ENCODE data around the gene WNT5A.

DNA sequence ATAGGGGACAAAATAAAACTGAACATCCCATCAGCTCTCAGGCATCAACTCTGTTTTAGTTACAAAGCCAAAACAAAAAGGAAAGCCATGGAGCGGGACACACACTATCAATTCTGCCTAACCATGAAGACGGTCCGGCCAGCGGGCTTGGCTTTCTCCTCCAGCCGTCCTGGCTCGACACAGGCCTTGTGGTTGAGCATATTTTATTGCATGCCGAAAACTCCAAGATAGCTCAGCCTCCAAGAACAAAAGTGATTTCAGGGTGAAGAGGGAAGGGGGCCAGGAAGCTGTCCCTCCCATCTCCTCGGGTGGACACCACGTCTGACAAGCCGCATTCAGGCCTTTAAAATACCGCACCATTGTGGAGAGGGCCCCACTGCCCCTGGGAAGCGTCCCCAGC, 31.2 kb downstream of the WNT5A start:
- TF ChIP-seq, protein P1, sequence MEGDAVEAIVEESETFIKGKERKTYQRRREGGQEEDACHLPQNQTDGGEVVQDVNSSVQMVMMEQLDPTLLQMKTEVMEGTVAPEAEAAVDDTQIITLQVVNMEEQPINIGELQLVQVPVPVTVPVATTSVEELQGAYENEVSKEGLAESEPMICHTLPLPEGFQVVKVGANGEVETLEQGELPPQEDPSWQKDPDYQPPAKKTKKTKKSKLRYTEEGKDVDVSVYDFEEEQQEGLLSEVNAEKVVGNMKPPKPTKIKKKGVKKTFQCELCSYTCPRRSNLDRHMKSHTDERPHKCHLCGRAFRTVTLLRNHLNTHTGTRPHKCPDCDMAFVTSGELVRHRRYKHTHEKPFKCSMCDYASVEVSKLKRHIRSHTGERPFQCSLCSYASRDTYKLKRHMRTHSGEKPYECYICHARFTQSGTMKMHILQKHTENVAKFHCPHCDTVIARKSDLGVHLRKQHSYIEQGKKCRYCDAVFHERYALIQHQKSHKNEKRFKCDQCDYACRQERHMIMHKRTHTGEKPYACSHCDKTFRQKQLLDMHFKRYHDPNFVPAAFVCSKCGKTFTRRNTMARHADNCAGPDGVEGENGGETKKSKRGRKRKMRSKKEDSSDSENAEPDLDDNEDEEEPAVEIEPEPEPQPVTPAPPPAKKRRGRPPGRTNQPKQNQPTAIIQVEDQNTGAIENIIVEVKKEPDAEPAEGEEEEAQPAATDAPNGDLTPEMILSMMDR (IDR thresholded peaks at IDR 0.05): no peak
- TF ChIP-seq POLR2A (IDR thresholded peaks at IDR 0.05): no peak
